Neural cell (in vitro differentiated cells): ENCODE results near the gene BCAS1. TPM values are rescaled to one million over a fixed set of nuclear protein-coding genes. Genes with fewer than 3 reads are reported as not detected.

Experiments
- H2AFZ ChIP-seq: fragments of 200-600, 300-800 bp; sonication (generic), shearing (Covaris generic); 2 replicates; pipeline ENCODE4 v1.6.0; 2014; ENCODE audit warnings: low read depth, mild to moderate bottlenecking, antibody characterized with exemption, low read length, moderate library complexity
- H3F3A ChIP-seq: fragments of 200-600 bp; shearing (Covaris generic); 2 replicates; pipeline ENCODE4 v1.6.1; 2016; ENCODE audit warnings: mild to moderate bottlenecking, moderate library complexity, mixed read lengths, antibody characterized with exemption, low read length; ENCODE audit not compliant: insufficient read depth, poor library complexity, severe bottlenecking
- H3K27ac ChIP-seq: fragments of 200-600, 300-800 bp; sonication (generic), shearing (Covaris generic); 2 replicates; pipeline ENCODE4 v1.5.1; 2014; ENCODE audit warnings: mild to moderate bottlenecking, low read length, moderate library complexity
- H3K27me3 ChIP-seq: fragments of 300-800, 200-600 bp; sonication (generic), shearing (Covaris generic); 2 replicates; pipeline ENCODE4 v1.6.0; 2014; ENCODE audit warnings: mild to moderate bottlenecking, low read depth, low read length, moderate library complexity; ENCODE audit not compliant: insufficient read depth
- H3K36me3 ChIP-seq: fragments of 300-800, 200-600 bp; sonication (generic), shearing (Covaris generic); 2 replicates; pipeline ENCODE4 v1.5.1; 2014; ENCODE audit warnings: mild to moderate bottlenecking, antibody characterized with exemption, low read length, moderate library complexity; ENCODE audit not compliant: insufficient read depth
- H3K4me2 ChIP-seq: fragments of 300-800, 200-600 bp; sonication (generic), shearing (Covaris generic); 2 replicates; pipeline ENCODE4 v1.6.0; 2014; ENCODE audit warnings: mild to moderate bottlenecking, low read length
- H3K4me3 ChIP-seq: fragments of 300-800, 200-600 bp; sonication (generic), shearing (Covaris generic); 2 replicates; pipeline ENCODE4 v1.5.1; 2014; ENCODE audit warnings: mild to moderate bottlenecking, low read length, moderate library complexity
- H3K79me2 ChIP-seq: fragments of 200-600 bp; shearing (Covaris generic); replicated peaks from 2 replicates; pipeline ENCODE4 v1.6.0; 2014; ENCODE audit warnings: mild to moderate bottlenecking, low read length, moderate library complexity; ENCODE audit not compliant: insufficient read depth
- H3K9ac ChIP-seq: fragments of 300-800, 200-600 bp; sonication (generic), shearing (Covaris generic); 2 replicates; pipeline ENCODE4 v1.6.1; 2016; ENCODE audit warnings: mild to moderate bottlenecking, low read length, mixed read lengths
- H3K9me2 ChIP-seq: fragments of 200-600 bp; shearing (Covaris generic); 2 replicates; pipeline ENCODE4 v1.6.1; 2016; ENCODE audit warnings: mild to moderate bottlenecking, low read length, mixed read lengths; ENCODE audit not compliant: insufficient read depth
- H3K9me3 ChIP-seq: fragments of 200-600, 300-800 bp; sonication (generic), shearing (Covaris generic); 2 replicates; pipeline ENCODE4 v1.6.1; 2016; ENCODE audit warnings: mild to moderate bottlenecking, mixed run types, low read length, moderate library complexity, mixed read lengths
- H4K20me1 ChIP-seq: fragments of 200-600 bp; shearing (Covaris generic); 2 replicates; pipeline ENCODE4 v1.6.1; 2016; ENCODE audit warnings: mild to moderate bottlenecking, mixed run types; ENCODE audit not compliant: insufficient read depth
- CTCF ChIP-seq: fragments of 450-650 bp; IDR thresholded peaks from 2 replicates; pipeline ENCODE4 v1.5.1; 2014; ENCODE audit warnings: antibody characterized with exemption, mild to moderate bottlenecking, moderate library complexity; ENCODE audit not compliant: poor library complexity, severe bottlenecking
- EP300 ChIP-seq: fragments of 450-650 bp; conservative IDR thresholded peaks from 2 replicates; pipeline ENCODE4 v1.6.1; 2014; ENCODE audit warnings: antibody characterized with exemption, mild to moderate bottlenecking, moderate library complexity; ENCODE audit not compliant: poor library complexity, severe bottlenecking
- EZH2 ChIP-seq: fragments of 200-600, 300-800 bp; shearing (Covaris generic), sonication (generic); IDR thresholded peaks from 2 replicates; pipeline ENCODE4 v1.6.1; 2014; ENCODE audit warnings: antibody characterized with exemption, low read length, borderline replicate concordance, mild to moderate bottlenecking; ENCODE audit not compliant: insufficient read depth, poor library complexity, severe bottlenecking
- MXI1 ChIP-seq: fragments of 450-650 bp; conservative IDR thresholded peaks from 2 replicates; pipeline ENCODE4 v1.6.1; 2014; ENCODE audit warnings: antibody characterized with exemption, mild to moderate bottlenecking; ENCODE audit not compliant: poor library complexity, severe bottlenecking
- POLR2AphosphoS5 ChIP-seq: IDR thresholded peaks from 2 replicates; pipeline ENCODE4 v1.6.1; 2012
- RAD21 ChIP-seq: fragments of 450-650 bp; conservative IDR thresholded peaks from 2 replicates; pipeline ENCODE4 v1.6.1; 2014; ENCODE audit warnings: antibody characterized with exemption, mild to moderate bottlenecking, moderate library complexity
- REST ChIP-seq: IDR thresholded peaks from 2 replicates; pipeline ENCODE4 v1.6.1; 2012; ENCODE audit warnings: borderline replicate concordance
- SMC3 ChIP-seq: fragments of 450-650 bp; conservative IDR thresholded peaks from 2 replicates; pipeline ENCODE4 v1.6.1; 2014; ENCODE audit warnings: antibody characterized with exemption, mild to moderate bottlenecking, moderate library complexity; ENCODE audit not compliant: poor library complexity
- TAF1 ChIP-seq: IDR thresholded peaks from 2 replicates; pipeline ENCODE4 v1.6.1; 2012; ENCODE audit warnings: low read depth
- polyA plus RNA-seq: library from polyadenylated mRNA; depleted of rRNA; stranded (reverse); fragments of >200 nt; gene quantifications from 2 replicates; pipeline ENCODE4 v1.2.3, GENCODE V29; 2014

Gene BCAS1
- polyA plus RNA-seq, 1 donor from 2014 or later: not detected

GRCh38 chr20:53927990-53928389 lies 142.4 kb downstream of the BCAS1 start:
- Histone ChIP-seq H3K27me3 (no peaks in the 10 kb centered on the region), H3K4me3 (no peak overlapping the region), H2AFZ (no peak overlapping the region), H3K9me3 (no peaks in the 10 kb centered on the region), H3K9ac (no peak overlapping the region), H4K20me1 (no peaks in the 10 kb centered on the region), H3K9me2 (no peaks in the 10 kb centered on the region), H3K27ac (no peak overlapping the region), H3K36me3 (no peaks in the 10 kb centered on the region), H3F3A (no peaks in the 10 kb centered on the region), H3K4me2 (no peak overlapping the region), H3K79me2 (no peaks in the 10 kb centered on the region)
- TF ChIP-seq REST (no peak), TAF1 (no peak), RAD21 (no peak), POLR2AphosphoS5 (no peak), EP300 (no peak), CTCF (no peak), SMC3 (no peak), MXI1 (no peak), EZH2 (no peak)

GRCh38 chr20:53926428-53927028 lies 143.9 kb downstream of the BCAS1 start:
- Histone ChIP-seq H3K36me3 (no peaks in the 10 kb centered on the region), H3K9me3 (no peaks in the 10 kb centered on the region), H3K4me2 (no peak overlapping the region), H4K20me1 (no peaks in the 10 kb centered on the region), H3K79me2 (no peaks in the 10 kb centered on the region), H3K27ac (no peak overlapping the region), H3K27me3 (no peaks in the 10 kb centered on the region), H3K9me2 (no peaks in the 10 kb centered on the region), H3F3A (no peaks in the 10 kb centered on the region), H3K4me3 (no peak overlapping the region), H3K9ac (no peak overlapping the region), H2AFZ (no peak overlapping the region)
- TF ChIP-seq REST (no peak), POLR2AphosphoS5 (no peak), RAD21 (no peak), EP300 (no peak), MXI1 (no peak), CTCF (no peak), SMC3 (no peak), TAF1 (no peak), EZH2 (no peak)
